ENCODE results near the gene PRMT9. TPM values are rescaled to one million over a fixed set of nuclear protein-coding genes. Genes with fewer than 3 reads are reported as not detected.

PRMT9 gene
- total and polyA plus RNA-seq, 2 of the 13 experiments (the other 11 are each of a cell fraction or from before 2014, with no cell fraction given) = 4.0 to 9.7 TPM

DNA sequence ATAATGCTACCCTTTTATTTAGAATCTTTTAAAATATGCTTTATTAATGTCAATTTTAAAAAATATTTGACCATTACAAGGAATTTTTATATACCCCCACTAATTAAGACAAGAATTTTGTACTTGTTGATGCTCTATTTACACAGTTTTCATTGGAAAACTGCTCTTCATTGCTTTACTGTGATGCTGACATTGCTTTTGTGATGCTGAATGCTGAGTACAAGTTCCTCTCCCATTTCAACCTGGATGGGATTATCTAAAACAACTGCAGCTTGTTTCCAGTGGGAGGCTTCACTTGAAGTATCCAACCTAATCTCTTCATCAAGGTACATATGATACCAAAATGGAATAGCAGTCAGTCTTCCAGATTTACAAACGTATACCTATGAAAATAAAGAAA lies 45.6 kb downstream of the PRMT9 start:
- intact Hi-C loops (cut with micrococcal nuclease; ENCODE audit: unreplicated experiment) (no loop called here), in situ Hi-C loops (cut with HindIII; ENCODE audit: extremely low pct_ligation_motif_present, low pct_unique_long_range_greater_than_20kb) (no loop called here)
- ATAC-seq (no peak), DNase-seq (ENCODE audit: low spot score) (no peak), FAIRE-seq (no peak)
- Histone ChIP-seq H3K4me2 (ENCODE audit: low read depth, low read length) (no peak overlapping the region), H3K27ac (ENCODE audit: extremely low read length, insufficient read depth, low read length) (no peak overlapping the region), H4K20me1 (ENCODE audit: insufficient read depth, low read length) (no peaks in the 10 kb centered on the region), H3K27me3 (ENCODE audit: control insufficient read depth in 1 of 2, insufficient read depth in 2 of 2, low read length in 2 of 2) (no peaks in the 10 kb centered on the region), H2AFZ (ENCODE audit: low read length) (no peak overlapping the region), H3K79me2 (ENCODE audit: insufficient read depth, low read length) (no peaks in the 10 kb centered on the region), H3K9me3 (ENCODE audit: low read length) (no peaks in the 10 kb centered on the region), H3K9ac (ENCODE audit: insufficient read depth, low read depth, low read length) (no peak overlapping the region), H3K36me3 (replicated peaks in 1 of 2; ENCODE audit: control insufficient read depth in 1 of 2, insufficient read depth in 2 of 2, low read length in 2 of 2) (peaks cover 2 to 42% of the 10 kb centered on the region in 2 experiments; a peak in 3 of 5 replicates), H3K4me3 (replicated peaks in 1 of 3; ENCODE audit: insufficient read depth in 1 of 3, low read depth in 2 of 3, low read length in 3 of 3) (no peak overlapping the region), H3K4me1 (ENCODE audit: insufficient read depth, low read length) (no peaks in the 10 kb centered on the region)
- BruUV-seq (replicated peaks) = no TSS peak
- WGBS (ENCODE audit: low lambda C conversion rate) = 95% methylated on average over 1 of the region's 1 CpG
- ChIA-PET CTCF (ENCODE audit: low intra/inter-chr PET ratio, low total read pairs) (no interaction called here), POLR2A (interaction anchor here (1.0 kb wide), 1 partner anchor 45 kb away, joined by 3 read pairs; no protein-coding TSS in a partner anchor)
- TF ChIP-seq ZNF460 (CRISPR knock-in tag; IDR thresholded peaks at IDR 0.05; ENCODE audit: borderline replicate concordance) (no peak), RFX3 (CRISPR knock-in tag; IDR thresholded peaks at IDR 0.05) (no peak), KAT8 (CRISPR knock-in tag; IDR thresholded peaks at IDR 0.05) (no peak), SSRP1 (CRISPR knock-in tag; IDR thresholded peaks at IDR 0.05) (no peak), ZNF543 (CRISPR knock-in tag; IDR thresholded peaks at IDR 0.05) (no peak), ATF1 (CRISPR knock-in tag; IDR thresholded peaks at IDR 0.05) (no peak), EZH2 (conservative IDR thresholded peaks at IDR 0.05; ENCODE audit: low read depth, low read length) (no peak)
- TF ChIP-seq, protein P1, sequence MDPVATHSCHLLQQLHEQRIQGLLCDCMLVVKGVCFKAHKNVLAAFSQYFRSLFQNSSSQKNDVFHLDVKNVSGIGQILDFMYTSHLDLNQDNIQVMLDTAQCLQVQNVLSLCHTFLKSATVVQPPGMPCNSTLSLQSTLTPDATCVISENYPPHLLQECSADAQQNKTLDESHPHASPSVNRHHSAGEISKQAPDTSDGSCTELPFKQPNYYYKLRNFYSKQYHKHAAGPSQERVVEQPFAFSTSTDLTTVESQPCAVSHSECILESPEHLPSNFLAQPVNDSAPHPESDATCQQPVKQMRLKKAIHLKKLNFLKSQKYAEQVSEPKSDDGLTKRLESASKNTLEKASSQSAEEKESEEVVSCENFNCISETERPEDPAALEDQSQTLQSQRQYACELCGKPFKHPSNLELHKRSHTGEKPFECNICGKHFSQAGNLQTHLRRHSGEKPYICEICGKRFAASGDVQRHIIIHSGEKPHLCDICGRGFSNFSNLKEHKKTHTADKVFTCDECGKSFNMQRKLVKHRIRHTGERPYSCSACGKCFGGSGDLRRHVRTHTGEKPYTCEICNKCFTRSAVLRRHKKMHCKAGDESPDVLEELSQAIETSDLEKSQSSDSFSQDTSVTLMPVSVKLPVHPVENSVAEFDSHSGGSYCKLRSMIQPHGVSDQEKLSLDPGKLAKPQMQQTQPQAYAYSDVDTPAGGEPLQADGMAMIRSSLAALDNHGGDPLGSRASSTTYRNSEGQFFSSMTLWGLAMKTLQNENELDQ (CRISPR knock-in tag; IDR thresholded peaks at IDR 0.05; ENCODE audit: borderline replicate concordance) = no peak
- TF ChIP-seq, protein P2, sequence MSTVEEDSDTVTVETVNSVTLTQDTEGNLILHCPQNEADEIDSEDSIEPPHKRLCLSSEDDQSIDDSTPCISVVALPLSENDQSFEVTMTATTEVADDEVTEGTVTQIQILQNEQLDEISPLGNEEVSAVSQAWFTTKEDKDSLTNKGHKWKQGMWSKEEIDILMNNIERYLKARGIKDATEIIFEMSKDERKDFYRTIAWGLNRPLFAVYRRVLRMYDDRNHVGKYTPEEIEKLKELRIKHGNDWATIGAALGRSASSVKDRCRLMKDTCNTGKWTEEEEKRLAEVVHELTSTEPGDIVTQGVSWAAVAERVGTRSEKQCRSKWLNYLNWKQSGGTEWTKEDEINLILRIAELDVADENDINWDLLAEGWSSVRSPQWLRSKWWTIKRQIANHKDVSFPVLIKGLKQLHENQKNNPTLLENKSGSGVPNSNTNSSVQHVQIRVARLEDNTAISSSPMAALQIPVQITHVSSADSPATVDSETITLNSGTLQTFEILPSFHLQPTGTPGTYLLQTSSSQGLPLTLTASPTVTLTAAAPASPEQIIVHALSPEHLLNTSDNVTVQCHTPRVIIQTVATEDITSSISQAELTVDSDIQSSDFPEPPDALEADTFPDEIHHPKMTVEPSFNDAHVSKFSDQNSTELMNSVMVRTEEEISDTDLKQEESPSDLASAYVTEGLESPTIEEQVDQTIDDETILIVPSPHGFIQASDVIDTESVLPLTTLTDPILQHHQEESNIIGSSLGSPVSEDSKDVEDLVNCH (CRISPR knock-in tag; IDR thresholded peaks at IDR 0.05) = no peak
- TF ChIP-seq, protein P3, sequence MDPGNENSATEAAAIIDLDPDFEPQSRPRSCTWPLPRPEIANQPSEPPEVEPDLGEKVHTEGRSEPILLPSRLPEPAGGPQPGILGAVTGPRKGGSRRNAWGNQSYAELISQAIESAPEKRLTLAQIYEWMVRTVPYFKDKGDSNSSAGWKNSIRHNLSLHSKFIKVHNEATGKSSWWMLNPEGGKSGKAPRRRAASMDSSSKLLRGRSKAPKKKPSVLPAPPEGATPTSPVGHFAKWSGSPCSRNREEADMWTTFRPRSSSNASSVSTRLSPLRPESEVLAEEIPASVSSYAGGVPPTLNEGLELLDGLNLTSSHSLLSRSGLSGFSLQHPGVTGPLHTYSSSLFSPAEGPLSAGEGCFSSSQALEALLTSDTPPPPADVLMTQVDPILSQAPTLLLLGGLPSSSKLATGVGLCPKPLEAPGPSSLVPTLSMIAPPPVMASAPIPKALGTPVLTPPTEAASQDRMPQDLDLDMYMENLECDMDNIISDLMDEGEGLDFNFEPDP (CRISPR knock-in tag; conservative IDR thresholded peaks at IDR 0.05) = no peak
- TF ChIP-seq, protein P4, sequence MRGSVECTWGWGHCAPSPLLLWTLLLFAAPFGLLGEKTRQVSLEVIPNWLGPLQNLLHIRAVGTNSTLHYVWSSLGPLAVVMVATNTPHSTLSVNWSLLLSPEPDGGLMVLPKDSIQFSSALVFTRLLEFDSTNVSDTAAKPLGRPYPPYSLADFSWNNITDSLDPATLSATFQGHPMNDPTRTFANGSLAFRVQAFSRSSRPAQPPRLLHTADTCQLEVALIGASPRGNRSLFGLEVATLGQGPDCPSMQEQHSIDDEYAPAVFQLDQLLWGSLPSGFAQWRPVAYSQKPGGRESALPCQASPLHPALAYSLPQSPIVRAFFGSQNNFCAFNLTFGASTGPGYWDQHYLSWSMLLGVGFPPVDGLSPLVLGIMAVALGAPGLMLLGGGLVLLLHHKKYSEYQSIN (CRISPR knock-in tag; IDR thresholded peaks at IDR 0.05; ENCODE audit: borderline replicate concordance) = no peak
- TF ChIP-seq, protein P5, sequence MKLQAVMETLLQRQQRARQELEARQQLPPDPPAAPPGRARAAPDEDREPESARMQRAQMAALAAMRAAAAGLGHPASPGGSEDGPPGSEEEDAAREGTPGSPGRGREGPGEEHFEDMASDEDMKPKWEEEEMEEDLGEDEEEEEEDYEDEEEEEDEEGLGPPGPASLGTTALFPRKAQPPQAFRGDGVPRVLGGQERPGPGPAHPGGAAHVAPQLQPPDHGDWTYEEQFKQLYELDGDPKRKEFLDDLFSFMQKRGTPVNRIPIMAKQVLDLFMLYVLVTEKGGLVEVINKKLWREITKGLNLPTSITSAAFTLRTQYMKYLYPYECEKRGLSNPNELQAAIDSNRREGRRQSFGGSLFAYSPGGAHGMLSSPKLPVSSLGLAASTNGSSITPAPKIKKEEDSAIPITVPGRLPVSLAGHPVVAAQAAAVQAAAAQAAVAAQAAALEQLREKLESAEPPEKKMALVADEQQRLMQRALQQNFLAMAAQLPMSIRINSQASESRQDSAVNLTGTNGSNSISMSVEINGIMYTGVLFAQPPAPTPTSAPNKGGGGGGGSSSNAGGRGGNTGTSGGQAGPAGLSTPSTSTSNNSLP (IDR thresholded peaks at IDR 0.05; ENCODE audit: low read depth, low read length) = no peak
- TF ChIP-seq, protein P6, sequence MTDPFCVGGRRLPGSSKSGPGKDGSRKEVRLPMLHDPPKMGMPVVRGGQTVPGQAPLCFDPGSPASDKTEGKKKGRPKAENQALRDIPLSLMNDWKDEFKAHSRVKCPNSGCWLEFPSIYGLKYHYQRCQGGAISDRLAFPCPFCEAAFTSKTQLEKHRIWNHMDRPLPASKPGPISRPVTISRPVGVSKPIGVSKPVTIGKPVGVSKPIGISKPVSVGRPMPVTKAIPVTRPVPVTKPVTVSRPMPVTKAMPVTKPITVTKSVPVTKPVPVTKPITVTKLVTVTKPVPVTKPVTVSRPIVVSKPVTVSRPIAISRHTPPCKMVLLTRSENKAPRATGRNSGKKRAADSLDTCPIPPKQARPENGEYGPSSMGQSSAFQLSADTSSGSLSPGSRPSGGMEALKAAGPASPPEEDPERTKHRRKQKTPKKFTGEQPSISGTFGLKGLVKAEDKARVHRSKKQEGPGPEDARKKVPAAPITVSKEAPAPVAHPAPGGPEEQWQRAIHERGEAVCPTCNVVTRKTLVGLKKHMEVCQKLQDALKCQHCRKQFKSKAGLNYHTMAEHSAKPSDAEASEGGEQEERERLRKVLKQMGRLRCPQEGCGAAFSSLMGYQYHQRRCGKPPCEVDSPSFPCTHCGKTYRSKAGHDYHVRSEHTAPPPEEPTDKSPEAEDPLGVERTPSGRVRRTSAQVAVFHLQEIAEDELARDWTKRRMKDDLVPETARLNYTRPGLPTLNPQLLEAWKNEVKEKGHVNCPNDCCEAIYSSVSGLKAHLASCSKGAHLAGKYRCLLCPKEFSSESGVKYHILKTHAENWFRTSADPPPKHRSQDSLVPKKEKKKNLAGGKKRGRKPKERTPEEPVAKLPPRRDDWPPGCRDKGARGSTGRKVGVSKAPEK (CRISPR knock-in tag; IDR thresholded peaks at IDR 0.05; ENCODE audit: borderline replicate concordance) = no peak

Measured in HepG2 (cell line).